A549 (cell line): ENCODE data around the gene MBNL3. TPM values are rescaled to one million over a fixed set of nuclear protein-coding genes. Genes with fewer than 3 reads are reported as not detected.

Source experiments
- ATAC-seq, 2 experiments: fragments of 200-7000 bp in 1 of 2; fragments of >200 bp in 1 of 2; cut with Nextera tagmentation in 1 of 2; cut with Tn5 transposase in 1 of 2; 3 replicates each; pipeline versions ENCODE4 v1.8.0 to v1.9.1; 2018 to 2020; ENCODE audit warnings: mild to moderate bottlenecking in 1 of 2, moderate library complexity in 1 of 2
- CTCF ChIA-PET: fragments of 300-600 bp; sonication (Branson Sonifier 250); formaldehyde crosslinking; extraction: SDS; loops from one replicate; lab custom pipeline; 2021; ENCODE audit warnings: antibody characterized with exemption, inconsistent platforms; lab: Yijun Ruan, JAX
- POLR2A ChIA-PET: fragments of 350-600 bp; formaldehyde crosslinking; extraction: SDS; loops from one replicate; lab custom pipeline; 2021; ENCODE audit warnings: antibody characterized with exemption, inconsistent platforms; lab: Yijun Ruan, JAX
- DNase-seq, 2 experiments: peaks; one replicate each; pipeline versions ENCODE4 v3.0.0 to v3.0.0-alpha.2; 2011 to 2016; ENCODE audit warnings: low read depth in 1 of 2, low spot score in 1 of 2
- FAIRE-seq: peaks from 2 replicates; lab custom pipeline; 2011; peaks lifted over from hg19 to GRCh38; lab: Jason Lieb, UNC
- H3K27ac ChIP-seq, 2 experiments: fragments of >200 bp; sonication (Bioruptor Twin); formaldehyde crosslinking; 3 replicates each; pipeline ENCODE4 v1.5.1; 2016 to 2017
- H3K4me1 ChIP-seq: fragments of >200 bp; sonication (Bioruptor Twin); formaldehyde crosslinking; 3 replicates; pipeline ENCODE4 v1.6.1; 2016
- H3K4me2 ChIP-seq: fragments of >200 bp; sonication (Bioruptor Twin); formaldehyde crosslinking; 3 replicates; pipeline ENCODE4 v1.6.1; 2016
- H3K4me3 ChIP-seq: fragments of >200 bp; sonication (Bioruptor Twin); formaldehyde crosslinking; 3 replicates; pipeline ENCODE4 v1.5.1; 2016
- H3K9me3 ChIP-seq: fragments of >200 bp; sonication (Bioruptor Twin); formaldehyde crosslinking; 3 replicates; pipeline ENCODE4 v1.6.1; 2016
- CBX2 ChIP-seq: fragments of 200-600 bp; sonication (generic); IDR thresholded peaks from 2 replicates; pipeline ENCODE4 v1.6.1; 2016; ENCODE audit warnings: low read depth, mild to moderate bottlenecking, borderline replicate concordance
- CHD2 ChIP-seq: fragments of 150-350 bp; IDR thresholded peaks from 2 replicates; pipeline ENCODE4 v1.6.1; 2014; ENCODE audit warnings: low read length; ENCODE audit not compliant: partially characterized antibody
- EHMT2 ChIP-seq: fragments of 200-600 bp; sonication (generic); IDR thresholded peaks from 2 replicates; pipeline ENCODE4 v1.6.1; 2016; ENCODE audit warnings: antibody characterized with exemption, low read depth, mild to moderate bottlenecking, moderate library complexity
- ELK1 ChIP-seq: fragments of 150-350 bp; IDR thresholded peaks from 2 replicates; pipeline ENCODE4 v1.6.1; 2014; ENCODE audit warnings: low read depth, mild to moderate bottlenecking, low read length
- FOSB ChIP-seq: fragments of 250-450 bp; sonication (Bioruptor Pico); IDR thresholded peaks from 2 replicates; pipeline ENCODE4 v1.5.0; 2020; ENCODE audit warnings: mild to moderate bottlenecking, moderate library complexity
- FOXS1 ChIP-seq: fragments of 250-450 bp; sonication (Bioruptor Pico); IDR thresholded peaks from 2 replicates; pipeline ENCODE4 v1.5.0; 2020; ENCODE audit warnings: mild to moderate bottlenecking, moderate library complexity
- HEYL ChIP-seq: fragments of 250-450 bp; sonication (Bioruptor Pico); IDR thresholded peaks from 2 replicates; pipeline ENCODE4 v1.8.0; 2021; ENCODE audit warnings: mild to moderate bottlenecking, moderate library complexity
- HOXA7 ChIP-seq: fragments of 250-450 bp; sonication (Bioruptor Pico); IDR thresholded peaks from 2 replicates; pipeline ENCODE4 v1.5.0; 2020; ENCODE audit warnings: mild to moderate bottlenecking, moderate library complexity
- HOXB5 ChIP-seq: fragments of 250-450 bp; sonication (Bioruptor Pico); IDR thresholded peaks from 2 replicates; pipeline ENCODE4 v1.5.0; 2020; ENCODE audit warnings: mild to moderate bottlenecking, moderate library complexity
- KDM5A ChIP-seq: fragments of 200-600 bp; sonication (generic); IDR thresholded peaks from 2 replicates; pipeline ENCODE4 v1.6.1; 2016; ENCODE audit warnings: antibody characterized with exemption, mild to moderate bottlenecking
- MAFK ChIP-seq: fragments of 450-650 bp; IDR thresholded peaks from 2 replicates; pipeline ENCODE4 v1.6.1; 2014; ENCODE audit not compliant: partially characterized antibody
- MAZ ChIP-seq: fragments of 150-350 bp; IDR thresholded peaks from 2 replicates; pipeline ENCODE4 v1.6.1; 2014; ENCODE audit warnings: antibody characterized with exemption, low read depth, low read length, borderline replicate concordance
- MYC ChIP-seq: IDR thresholded peaks from 2 replicates; pipeline ENCODE4 v1.6.1; 2012; ENCODE audit warnings: mild to moderate bottlenecking, inconsistent platforms, low read length, improper control_type of control experiment, borderline replicate concordance
- NFE2L2 ChIP-seq: fragments of 150-350 bp; conservative IDR thresholded peaks from 2 replicates; pipeline ENCODE4 v1.6.1; 2014; ENCODE audit warnings: low read length
- NR3C1 ChIP-seq: fragments of >200 bp; sonication (Bioruptor Twin); formaldehyde crosslinking; IDR thresholded peaks from 3 replicates; pipeline ENCODE4 v1.6.1; 2017
- POLR2A ChIP-seq: IDR thresholded peaks from 2 replicates; pipeline ENCODE4 v1.6.1; 2012; ENCODE audit warnings: mild to moderate bottlenecking, low read length
- RAD21 ChIP-seq, 2 experiments: fragments of >200 bp in 1 of 2; sonication (Bioruptor Twin) in 1 of 2; formaldehyde crosslinking in 1 of 2; IDR thresholded peaks in 1 of 2; conservative IDR thresholded peaks in 1 of 2; 2 replicates in 1 of 2; 3 replicates in 1 of 2; pipeline ENCODE4 v1.6.1; 2012 to 2018; ENCODE audit warnings: inconsistent platforms in 1 of 2
- RARB ChIP-seq: fragments of 250-450 bp; sonication (Bioruptor Pico); IDR thresholded peaks from 2 replicates; pipeline ENCODE4 v1.8.0; 2021; ENCODE audit warnings: mild to moderate bottlenecking, moderate library complexity
- REST ChIP-seq: fragments of 200-600 bp; sonication (generic); IDR thresholded peaks from 2 replicates; pipeline ENCODE4 v1.6.1; 2016; ENCODE audit warnings: antibody characterized with exemption, mild to moderate bottlenecking, moderate library complexity
- RFX5 ChIP-seq: fragments of 450-650 bp; IDR thresholded peaks from 2 replicates; pipeline ENCODE4 v1.7.1; 2014; ENCODE audit warnings: antibody characterized with exemption, mild to moderate bottlenecking, moderate library complexity
- SMC3 ChIP-seq: fragments of >200 bp; sonication (Bioruptor Twin); formaldehyde crosslinking; IDR thresholded peaks from 3 replicates; pipeline ENCODE4 v1.6.1; 2018; ENCODE audit warnings: inconsistent platforms
- SREBF2 ChIP-seq: fragments of 450-650 bp; IDR thresholded peaks from 2 replicates; pipeline ENCODE4 v1.6.1; 2014; ENCODE audit warnings: mild to moderate bottlenecking, moderate library complexity
- TFCP2L1 ChIP-seq: fragments of 250-450 bp; sonication (Bioruptor Pico); IDR thresholded peaks from 2 replicates; pipeline ENCODE4 v1.5.0; 2021; ENCODE audit warnings: mild to moderate bottlenecking
- TP53 ChIP-seq: fragments of 250-450 bp; sonication (Bioruptor Pico); IDR thresholded peaks from 2 replicates; pipeline ENCODE4 v1.5.0; 2021; ENCODE audit warnings: mild to moderate bottlenecking, moderate library complexity
- ZC3H11A ChIP-seq: fragments of 450-650 bp; IDR thresholded peaks from 2 replicates; pipeline ENCODE4 v1.6.1; 2014; ENCODE audit warnings: antibody characterized with exemption, mild to moderate bottlenecking
- ZFP36 ChIP-seq: fragments of 450-650 bp; IDR thresholded peaks from 2 replicates; pipeline ENCODE4 v1.6.1; 2014; ENCODE audit warnings: borderline replicate concordance; ENCODE audit not compliant: partially characterized antibody
- ZSCAN20 ChIP-seq: fragments of 250-450 bp; sonication (Bioruptor Pico); IDR thresholded peaks from 2 replicates; pipeline ENCODE4 v1.8.0; 2022; ENCODE audit warnings: mild to moderate bottlenecking, moderate library complexity
- WGBS: methylation state at CpG from one replicate; pipeline ENCODE4 v1.1.6; 2017; ENCODE audit errors: missing lambda C conversion rate; 5-methylcytosine and 5-hydroxymethylcytosine counted together
- polyA plus RNA-seq, 4 experiments: library from polyadenylated mRNA; depleted of rRNA in 3 of 4; stranded (reverse); fragments of >200 nt; fragmentation: RNase III in 1 of 4; extraction: RNeasy Plus Mini Kit Qiagen cat#74134 plus additional on column Dnase treatment in 1 of 4; gene quantifications; 2 replicates in 3 of 4; 3 replicates in 1 of 4; pipeline ENCODE4 v1.2.3, GENCODE V29; 2011 to 2017
- TF ChIP-seq, protein P1 (sequence below): IDR thresholded peaks from 2 replicates; pipeline ENCODE4 v1.6.1; 2012

MBNL3 gene
- polyA plus RNA-seq, 2 of the 4 experiments (the other 2 are of a cell fraction): not detected

DNA sequence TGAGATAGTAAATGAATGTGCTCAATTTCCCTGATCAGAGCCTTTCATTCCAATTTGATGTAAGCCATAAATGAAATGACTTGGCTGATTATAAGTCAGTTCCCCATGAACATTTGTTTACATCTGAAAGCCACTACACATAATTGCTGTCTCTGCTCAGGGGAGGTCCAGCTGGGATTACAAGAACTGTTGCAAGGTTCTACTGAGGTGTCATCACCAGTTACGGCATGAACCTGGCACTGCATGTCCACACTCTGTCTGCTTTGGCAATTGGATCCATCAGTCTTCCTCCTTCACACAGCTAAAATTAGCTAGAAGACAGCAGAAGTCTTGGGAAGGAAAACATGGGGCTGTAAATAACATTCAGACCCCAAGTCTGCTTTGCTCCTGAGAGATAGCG is 12.8 kb upstream of the MBNL3 start:
- no peaks in the 10 kb centered on the region for H3K4me1 ChIP-seq
- DNase-seq (no peak), ATAC-seq (no peak), FAIRE-seq (no peak)
- H3K4me2 ChIP-seq: no peak overlapping the region
- no peak for TF ChIP-seq NFE2L2
- no peak for TF ChIP-seq SREBF2
- TF ChIP-seq TFCP2L1 (CRISPR knock-in tag): no peak
- ChIA-PET POLR2A (no interaction called here), CTCF (no interaction called here)
- whole genome bisulfite sequencing: 9% methylated on average over 2 of the region's 2 CpGs
- no peaks in the 10 kb centered on the region for H3K9me3 ChIP-seq
- H3K27ac ChIP-seq: no peak overlapping the region
- H3K4me3 ChIP-seq: no peak overlapping the region

DNA sequence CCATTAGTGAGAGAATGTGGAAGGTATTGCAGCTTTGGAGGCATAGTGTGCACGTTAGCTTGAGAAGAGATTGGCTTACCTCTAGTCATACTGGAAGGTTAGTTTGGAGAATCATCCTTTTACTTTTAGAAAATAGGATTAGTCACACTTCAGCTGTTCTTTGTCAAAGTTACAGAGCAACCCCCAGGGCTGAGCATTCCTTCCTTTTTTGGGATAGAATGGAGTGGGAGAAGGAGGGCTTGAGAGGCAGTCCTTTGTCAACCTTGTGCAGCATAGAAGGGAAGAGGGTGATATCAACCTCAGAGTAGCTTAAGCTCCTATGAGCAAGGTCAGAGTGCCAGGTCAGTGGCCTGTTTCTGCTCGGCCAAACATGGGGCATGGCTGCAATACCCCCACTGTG is 8.6 kb upstream of the MBNL3 start:
- DNase-seq: no peak
- 0% methylated on average over 2 of the region's 2 CpGs for WGBS
- no peak for ATAC-seq
- Histone ChIP-seq H3K4me2 (no peak overlapping the region), H3K9me3 (no peaks in the 10 kb centered on the region), H3K4me3 (no peak overlapping the region)
- CTCF ChIA-PET: no interaction called here
- TF ChIP-seq ELK1 (no peak), CHD2 (no peak), CBX2 (no peak), FOSB (no peak), POLR2A (no peak), TFCP2L1 (CRISPR knock-in tag) (no peak), TP53 (CRISPR knock-in tag) (no peak), EHMT2 (no peak), SMC3 (no peak), MAZ (no peak), ZSCAN20 (CRISPR knock-in tag) (no peak), ZFP36 (no peak)
- TF ChIP-seq, all 56 proteins: peak for 0
- Histone ChIP-seq H3K27ac (no peak overlapping the region), H3K4me1 (no peaks in the 10 kb centered on the region)
- FAIRE-seq: no peak
- POLR2A ChIA-PET: no interaction called here

DNA sequence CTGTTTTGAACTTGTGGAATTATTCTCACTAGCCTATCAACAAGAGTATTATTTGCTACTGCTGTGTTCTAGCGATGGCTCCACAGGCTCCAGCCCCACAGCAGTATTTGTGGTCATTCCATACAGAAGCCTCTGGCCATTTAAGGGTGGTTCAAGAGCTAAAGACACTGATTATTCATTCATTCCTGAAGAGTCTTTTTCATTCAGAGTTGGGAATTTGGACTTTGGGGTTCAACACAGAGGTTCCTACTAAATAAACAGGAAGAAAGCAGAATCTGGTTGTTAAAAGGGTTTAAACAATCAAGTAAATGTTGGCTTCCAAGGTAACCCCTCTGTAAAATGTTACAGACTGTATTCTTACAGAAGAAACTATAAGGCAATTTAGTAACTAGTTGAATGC is 4.3 kb upstream of the MBNL3 start:
- FAIRE-seq: no peak
- WGBS: 50% methylated on average over 1 of the region's 1 CpG
- Histone ChIP-seq H3K4me1 (peaks cover 9% of the 10 kb centered on the region; the same call in 1 of the 3 replicates), H3K4me3 (no peak overlapping the region), H3K4me2 (no peak overlapping the region), H3K27ac (no peak overlapping the region), H3K9me3 (no peaks in the 10 kb centered on the region)
- CTCF ChIA-PET: no interaction called here
- DNase-seq: no peak
- TF ChIP-seq ZC3H11A: no peak
- TF ChIP-seq TFCP2L1 (CRISPR knock-in tag): no peak
- TF ChIP-seq RAD21 (conservative IDR thresholded peaks at IDR 0.05 in 1 of 2, IDR thresholded peaks at IDR 0.05 in 1 of 2): no peak
- no peak for TF ChIP-seq REST
- TF ChIP-seq MAFK: no peak
- no peak for TF ChIP-seq NFE2L2
- no peak for TF ChIP-seq SMC3
- no peak for TF ChIP-seq RFX5
- TF ChIP-seq KDM5A: no peak
- no peak for TF ChIP-seq MAZ
- no peak for TF ChIP-seq TP53 (CRISPR knock-in tag)
- TF ChIP-seq HEYL: no peak
- no peak for TF ChIP-seq FOXS1 (CRISPR knock-in tag)
- no peak for TF ChIP-seq RARB (CRISPR knock-in tag)
- TF ChIP-seq, protein P1, sequence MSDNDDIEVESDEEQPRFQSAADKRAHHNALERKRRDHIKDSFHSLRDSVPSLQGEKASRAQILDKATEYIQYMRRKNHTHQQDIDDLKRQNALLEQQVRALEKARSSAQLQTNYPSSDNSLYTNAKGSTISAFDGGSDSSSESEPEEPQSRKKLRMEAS: no peak
- no peak for TF ChIP-seq HOXA7 (CRISPR knock-in tag)
- no peak for TF ChIP-seq MYC
- TF ChIP-seq HOXB5 (CRISPR knock-in tag): no peak
- TF ChIP-seq NR3C1: no peak
- POLR2A ChIA-PET: no interaction called here
- ATAC-seq: no peak
